HepG2 (cell line): Measurements from ENCODE around the gene ASCC2. TPM values are rescaled to one million over a fixed set of nuclear protein-coding genes. Genes with fewer than 3 reads are reported as not detected.

Experiments used
- CENPBD1 ChIP-seq: sonication (generic); formaldehyde crosslinking; IDR thresholded peaks from 2 replicates; pipeline ENCODE4 v1.8.0; 2022; ENCODE audit warnings: missing genetic modification reagents, low read depth, mild to moderate bottlenecking, borderline replicate concordance
- CREB1 ChIP-seq, 2 experiments: fragments of 450-650 bp in 1 of 2; IDR thresholded peaks; 2 replicates each; pipeline ENCODE4 v1.6.1; 2016 to 2017; ENCODE audit warnings: control low read depth in 1 of 2, mild to moderate bottlenecking in 1 of 2, missing compliant biosample characterization in 1 of 2, missing genetic modification characterization in 1 of 2
- ERF ChIP-seq: IDR thresholded peaks from 2 replicates; pipeline ENCODE4 v1.6.1; 2018; ENCODE audit warnings: missing biosample characterization, missing genetic modification reagents
- GFI1 ChIP-seq: sonication (generic); formaldehyde crosslinking; IDR thresholded peaks from 2 replicates; pipeline ENCODE4 v1.5.0; 2020; ENCODE audit warnings: missing genetic modification reagents, mild to moderate bottlenecking, borderline replicate concordance
- HMGA1 ChIP-seq: sonication (generic); formaldehyde crosslinking; conservative IDR thresholded peaks from 2 replicates; pipeline ENCODE4 v1.4.0; 2020; ENCODE audit warnings: missing genetic modification reagents
- ISL2 ChIP-seq: sonication (generic); formaldehyde crosslinking; IDR thresholded peaks from 2 replicates; pipeline ENCODE4 v1.5.0; 2020; ENCODE audit warnings: missing genetic modification reagents
- KAT2B ChIP-seq: fragments of 150-350 bp; IDR thresholded peaks from 2 replicates; pipeline ENCODE4 v1.6.1; 2014; ENCODE audit warnings: low read depth, low read length, borderline replicate concordance
- LCORL ChIP-seq, 2 experiments: fragments of 450-650 bp in 1 of 2; sonication (generic) in 1 of 2; formaldehyde crosslinking in 1 of 2; IDR thresholded peaks; 2 replicates each; pipeline versions ENCODE4 v1.5.0 to v1.6.1; 2017 to 2020; ENCODE audit warnings: antibody characterized with exemption in 1 of 2, missing genetic modification reagents in 1 of 2
- MED1 ChIP-seq: sonication (generic); formaldehyde crosslinking; IDR thresholded peaks from 2 replicates; pipeline ENCODE4 v1.4.0; 2020; ENCODE audit warnings: missing genetic modification reagents
- MYC ChIP-seq: sonication (generic); formaldehyde crosslinking; IDR thresholded peaks from 2 replicates; pipeline ENCODE4 v1.9.0; 2021; ENCODE audit warnings: missing genetic modification reagents, borderline replicate concordance
- NFAT5 ChIP-seq: sonication (generic); formaldehyde crosslinking; IDR thresholded peaks from 2 replicates; pipeline ENCODE4 v1.4.0; 2020; ENCODE audit warnings: missing genetic modification reagents
- NFYC ChIP-seq: IDR thresholded peaks from 2 replicates; pipeline ENCODE4 v1.6.1; 2016; ENCODE audit warnings: missing genetic modification reagents, missing compliant biosample characterization
- RAD21 ChIP-seq: fragments of 450-650 bp; formaldehyde crosslinking; IDR thresholded peaks from 2 replicates; pipeline ENCODE4 v1.5.0; 2020; ENCODE audit warnings: mild to moderate bottlenecking
- SNAPC2 ChIP-seq: sonication (generic); formaldehyde crosslinking; IDR thresholded peaks from 2 replicates; pipeline ENCODE4 v1.8.1; 2022; ENCODE audit warnings: mild to moderate bottlenecking, missing genetic modification reagents
- ZBTB3 ChIP-seq: sonication (generic); formaldehyde crosslinking; IDR thresholded peaks from 2 replicates; pipeline ENCODE4 v1.4.0; 2020; ENCODE audit warnings: low read depth, mild to moderate bottlenecking, moderate library complexity, missing genetic modification reagents, borderline replicate concordance
- ZBTB42 ChIP-seq: sonication (generic); formaldehyde crosslinking; IDR thresholded peaks from 2 replicates; pipeline ENCODE4 v1.5.0; 2020; ENCODE audit warnings: mild to moderate bottlenecking, missing genetic modification reagents
- ZNF10 ChIP-seq: sonication (generic); formaldehyde crosslinking; IDR thresholded peaks from 2 replicates; pipeline ENCODE4 v1.4.0; 2020; ENCODE audit warnings: mild to moderate bottlenecking, low read depth, missing genetic modification reagents, borderline replicate concordance
- ZNF205 ChIP-seq: IDR thresholded peaks from 2 replicates; pipeline ENCODE4 v1.6.1; 2018; ENCODE audit warnings: missing biosample characterization, missing genetic modification reagents
- ZNF256 ChIP-seq: sonication (generic); formaldehyde crosslinking; conservative IDR thresholded peaks from 2 replicates; pipeline ENCODE4 v1.4.0; 2020; ENCODE audit warnings: missing genetic modification reagents
- ZNF644 ChIP-seq: IDR thresholded peaks from 2 replicates; pipeline ENCODE4 v1.6.1; 2016; ENCODE audit warnings: low read depth
- ZNF687 ChIP-seq: sonication (generic); formaldehyde crosslinking; IDR thresholded peaks from 2 replicates; pipeline ENCODE4 v1.5.1; 2020; ENCODE audit warnings: mild to moderate bottlenecking, missing genetic modification reagents, moderate library complexity
- ZNF720 ChIP-seq: sonication (generic); formaldehyde crosslinking; IDR thresholded peaks from 2 replicates; pipeline ENCODE4 v1.4.0; 2020; ENCODE audit warnings: missing genetic modification reagents
- polyA plus RNA-seq, 8 experiments: library from polyadenylated mRNA; depleted of rRNA in 3 of 8; stranded (reverse) in 7 of 8; unstranded in 1 of 8; fragments of >200 nt; fragmentation: Illumina TruSeq in 4 of 8; extraction: Trizol in 4 of 8; gene quantifications; 2 replicates each; pipeline versions ENCODE4 v1.2.1 to v1.2.3, GENCODE V29; 2011 to 2016; ENCODE audit warnings: low read depth in 4 of 8, missing spikeins in 1 of 8, mixed read lengths in 1 of 8; ENCODE audit not compliant: insufficient read depth in 1 of 8
- total RNA-seq, 5 experiments: library from RNA; depleted of rRNA; stranded (reverse); fragments of >200 nt; fragmentation: Illumina TruSeq; extraction: Trizol; gene quantifications; 2 replicates each; pipeline ENCODE4 v1.2.3, GENCODE V29; 2016; ENCODE audit warnings: low read depth in 1 of 5

ASCC2 gene
- total and polyA plus RNA-seq, 2 of the 13 experiments (the other 11 are each of a cell fraction or from before 2014, with no cell fraction given): 26.2 to 26.3 TPM

GRCh38 chr22:29769723-29770321 is 68.3 kb downstream of the ASCC2 start (continued):
- TF ChIP-seq LCORL (IDR thresholded peaks at IDR 0.05) (peak; percentile 26; the same call in 1 of the 2 replicates), LCORL (CRISPR knock-in tag; IDR thresholded peaks at IDR 0.05) (peak; percentile 41; the same call in 1 of the 2 replicates), HMGA1 (CRISPR knock-in tag) (no peak), ZNF720 (CRISPR knock-in tag) (no peak), ZNF644 (CRISPR knock-in tag) (no peak), MYC (CRISPR knock-in tag) (no peak), ZBTB3 (CRISPR knock-in tag) (0 out of 2 replicates have a peak, but pooled peaks have one; percentile 62), ZNF687 (CRISPR knock-in tag) (no peak), ISL2 (CRISPR knock-in tag) (peak; percentile 84), NFYC (CRISPR knock-in tag) (peak; percentile 41; the same call in 1 of the 2 replicates), KAT2B (no peak), MED1 (peak; percentile 75), ZNF10 (no peak), ZBTB42 (CRISPR knock-in tag) (no peak), SNAPC2 (CRISPR knock-in tag) (no peak), ZNF256 (no peak), ERF (CRISPR knock-in tag) (peak; percentile 85), GFI1 (CRISPR knock-in tag) (peak; percentile 55), ZNF205 (CRISPR knock-in tag) (no peak), CREB1 (IDR thresholded peaks at IDR 0.05) (no peak), CREB1 (CRISPR knock-in tag; IDR thresholded peaks at IDR 0.05) (no peak), NFAT5 (CRISPR knock-in tag) (no peak), RAD21 (CRISPR knock-in tag) (no peak), CENPBD1 (no peak)
